IPS DF 6.9 (cell line): Measurements from ENCODE around the gene CELF5.
"Not testable (repeated sequence)": the region's sequence is repeated elsewhere in the genome, so short reads cannot be mapped to it uniquely, and the experiment has no call there.

ENCODE experiments used
- DNase-seq: peaks from one replicate; pipeline ENCODE4 v3.0.0-alpha.2; 2013; ENCODE audit warnings: low read depth, low spot score
- H3K27ac ChIP-seq: one replicate; pipeline ENCODE4 v1.5.1; 2013; ENCODE audit warnings: low read length, control low read depth
- H3K27me3 ChIP-seq: 2 replicates; pipeline ENCODE4 v1.6.1; 2013; ENCODE audit warnings: mild to moderate bottlenecking, low read length; ENCODE audit not compliant: control insufficient read depth, insufficient read depth
- H3K36me3 ChIP-seq: 2 replicates; pipeline ENCODE4 v1.6.1; 2013; ENCODE audit warnings: low read length; ENCODE audit not compliant: control insufficient read depth, insufficient read depth
- H3K4me1 ChIP-seq: 2 replicates; pipeline ENCODE4 v1.6.1; 2013; ENCODE audit warnings: low read length; ENCODE audit not compliant: control insufficient read depth, insufficient read depth
- H3K4me3 ChIP-seq: 2 replicates; pipeline ENCODE4 v1.5.1; 2013; ENCODE audit warnings: mild to moderate bottlenecking, low read length
- H3K9me3 ChIP-seq: 2 replicates; pipeline ENCODE4 v1.6.1; 2013; ENCODE audit warnings: low read length, inconsistent platforms; ENCODE audit not compliant: control insufficient read depth, insufficient read depth
- WGBS: extraction: QIAGEN DNeasy Blood & Tissue Kit; methylation state at CpG from one replicate; pipeline ENCODE4 v1.1.7; 2013; ENCODE audit warnings: mixed read lengths, missing lambda C conversion rate; ENCODE audit not compliant: insufficient read length, insufficient coverage; 5-methylcytosine and 5-hydroxymethylcytosine counted together

Gene CELF5

GRCh38 chr19:3333662-3334061, 109.2 kb downstream of the CELF5 start:
- WGBS, result no CpG with 5 or more reads among the region's 8 CpGs
- Histone ChIP-seq H3K27me3 (no peaks in the 10 kb centered on the region), H3K4me1 (no peaks in the 10 kb centered on the region), H3K4me3 (no peak overlapping the region), H3K9me3 (no peaks in the 10 kb centered on the region), H3K27ac (no peak overlapping the region), H3K36me3 (no peaks in the 10 kb centered on the region; the same call in 1 of the 2 replicates)
- DNase-seq, result no peak

DNA sequence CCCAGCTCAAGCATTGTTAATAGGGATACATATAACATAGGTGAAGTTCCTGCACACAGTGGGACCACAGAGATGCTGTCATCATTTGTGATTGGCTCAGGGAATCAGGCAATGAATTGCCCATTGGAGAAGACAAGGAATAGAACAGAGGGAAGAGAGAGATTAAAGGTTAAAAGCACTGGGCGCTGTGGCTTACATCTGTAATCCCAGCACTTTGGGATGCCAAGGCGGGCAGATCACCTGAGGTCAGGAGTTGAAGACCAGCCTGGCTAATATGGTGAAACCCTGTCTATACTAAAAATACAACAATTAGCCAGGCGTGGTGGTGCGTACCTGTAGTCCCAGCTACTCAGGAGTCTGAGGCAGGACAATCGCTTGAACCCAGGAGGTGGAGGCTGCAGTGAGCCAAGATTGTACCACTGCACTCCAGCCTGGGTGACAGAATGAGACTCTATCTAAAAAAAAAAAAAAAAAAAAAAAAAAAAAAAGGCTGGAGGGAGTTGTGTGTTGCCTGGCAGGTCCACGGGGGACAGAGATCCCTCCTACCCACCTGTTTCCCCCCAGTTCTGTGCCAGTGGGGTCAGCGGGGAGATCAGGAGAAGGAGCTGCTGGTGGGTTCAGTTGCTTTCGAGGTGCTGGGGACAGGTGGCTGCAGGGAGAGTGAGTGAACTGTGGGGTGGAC, 110.4 kb downstream of the CELF5 start:
- H3K4me3 ChIP-seq, H3K36me3 ChIP-seq, H3K27ac ChIP-seq, DNase-seq, H3K27me3 ChIP-seq, H3K9me3 ChIP-seq, H3K4me1 ChIP-seq: not testable (repeated sequence)
- no CpG with 5 or more reads among the region's 8 CpGs for WGBS

DNA sequence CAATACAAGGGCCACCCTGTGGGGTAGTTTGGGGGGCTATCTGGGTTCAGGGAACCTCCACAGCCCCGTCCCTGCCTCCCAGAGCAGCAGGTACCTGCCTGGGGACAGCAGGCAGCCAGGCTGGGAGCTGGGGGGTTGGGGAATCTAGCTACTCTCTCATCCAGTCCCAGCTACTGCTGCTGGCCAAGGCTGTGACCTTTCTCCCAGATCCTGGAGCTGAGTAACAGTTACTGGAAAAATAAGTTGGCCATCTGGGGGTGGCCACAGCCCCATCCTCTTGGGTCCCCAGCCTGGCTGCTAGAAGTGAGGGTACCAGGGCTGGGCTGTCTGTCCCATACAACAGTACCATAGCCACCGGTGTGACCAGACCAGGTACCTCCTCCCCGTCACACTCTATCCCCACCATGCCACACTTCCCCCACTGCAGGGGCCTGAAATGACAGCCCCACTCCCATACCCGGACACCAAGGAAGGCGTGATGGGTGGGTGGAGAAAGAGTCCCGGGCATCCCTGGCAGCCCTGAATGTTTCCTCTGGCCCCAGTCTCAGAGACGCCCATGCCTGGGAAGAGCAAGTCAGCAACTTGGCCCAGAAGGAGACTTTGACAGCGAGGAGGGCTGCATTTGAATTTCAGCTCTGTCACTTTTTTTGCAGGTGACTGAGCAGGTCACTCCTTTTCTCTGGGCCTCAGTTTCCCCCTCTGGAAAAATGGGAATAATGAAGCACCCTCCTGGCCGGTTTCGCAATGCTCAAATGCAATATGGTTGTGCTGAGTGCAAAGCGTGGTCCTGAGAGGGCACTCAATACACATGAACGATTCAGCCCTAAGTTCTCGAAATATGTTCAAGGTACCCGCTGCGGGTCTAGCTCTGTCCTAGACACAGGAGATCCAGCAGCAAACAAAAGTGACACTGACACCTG, 111.2 kb downstream of the CELF5 start:
- Histone ChIP-seq H3K27me3 (0 out of 2 replicates have a peak, but pooled peaks cover 1% of the 10 kb centered on the region), H3K36me3 (no peaks in the 10 kb centered on the region; the same call in 1 of the 2 replicates), H3K4me1 (no peaks in the 10 kb centered on the region), H3K4me3 (no peak overlapping the region), H3K27ac (no peak overlapping the region), H3K9me3 (no peaks in the 10 kb centered on the region)
- WGBS, result no CpG with 5 or more reads among the region's 15 CpGs
- no peak for DNase-seq

DNA sequence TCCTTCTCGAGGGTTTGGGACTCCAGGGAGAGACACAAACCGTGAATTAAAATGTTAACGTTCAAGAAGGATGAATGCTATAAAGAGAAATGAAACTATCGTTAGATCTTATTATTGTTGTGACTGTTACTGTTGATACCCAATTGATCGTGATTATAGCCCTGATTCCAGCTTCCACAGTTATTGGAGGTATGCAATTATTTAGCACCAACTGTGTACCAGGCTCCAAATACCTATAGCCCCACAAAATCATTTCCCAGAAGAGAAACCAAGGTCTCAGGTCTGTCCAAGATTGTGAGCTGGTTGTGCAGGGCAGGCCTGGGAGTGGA, 111.9 kb downstream of the CELF5 start:
- Histone ChIP-seq H3K9me3 (no peaks in the 10 kb centered on the region), H3K27ac (no peak overlapping the region), H3K4me1 (no peaks in the 10 kb centered on the region), H3K36me3 (no peaks in the 10 kb centered on the region; the same call in 1 of the 2 replicates), H3K27me3 (0 out of 2 replicates have a peak, but pooled peaks cover 1% of the 10 kb centered on the region), H3K4me3 (no peak overlapping the region)
- no peak for DNase-seq
- WGBS, result no CpG with 5 or more reads among the region's 5 CpGs

GRCh38 chr19:3336680-3337523, 112.4 kb downstream of the CELF5 start:
- Histone ChIP-seq H3K4me1 (no peaks in the 10 kb centered on the region), H3K4me3 (no peak overlapping the region), H3K27ac (no peak overlapping the region), H3K36me3 (no peaks in the 10 kb centered on the region; the same call in 1 of the 2 replicates), H3K9me3 (no peaks in the 10 kb centered on the region), H3K27me3 (0 out of 2 replicates have a peak, but pooled peaks cover 1% of the 10 kb centered on the region)
- no peak for DNase-seq
- no CpG with 5 or more reads among the region's 22 CpGs for WGBS

DNA sequence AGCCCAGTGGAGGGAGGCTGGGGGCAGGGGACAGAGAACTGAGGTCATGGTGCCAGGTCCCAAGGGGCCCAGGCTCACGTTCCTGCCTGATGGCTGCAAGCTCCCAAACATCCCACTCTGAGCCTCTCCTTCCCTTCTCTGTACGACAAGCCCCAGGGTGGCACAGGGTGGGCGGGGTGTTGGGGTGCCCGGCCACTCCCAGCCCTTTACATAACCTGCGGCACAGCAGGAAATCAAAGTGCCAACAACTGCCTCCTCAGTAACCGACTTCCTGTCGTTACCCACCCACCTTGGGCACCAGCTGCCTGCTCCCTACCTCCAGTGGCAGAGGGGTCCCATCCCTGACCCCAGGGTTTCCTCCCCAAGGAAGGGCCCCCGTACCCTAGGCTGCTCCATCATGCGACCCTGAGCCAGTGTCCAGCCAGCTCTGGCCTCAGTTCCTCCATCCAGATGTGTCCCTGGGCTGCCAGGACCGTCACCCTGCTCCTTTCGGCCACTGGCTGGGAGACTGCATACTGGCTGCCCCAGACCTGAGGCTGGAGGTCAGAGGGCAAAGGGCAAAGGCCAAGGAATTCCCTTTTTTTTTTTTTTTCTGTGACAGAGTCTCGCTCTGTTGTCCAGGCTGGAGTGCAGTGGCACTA, 114.2 kb downstream of the CELF5 start:
- DNase-seq, result no peak
- 0 out of 2 replicates have a peak, but pooled peaks cover 1% of the 10 kb centered on the region for H3K27me3 ChIP-seq
- H3K36me3 ChIP-seq, result no peaks in the 10 kb centered on the region; the same call in 1 of the 2 replicates
- H3K4me1 ChIP-seq, result no peaks in the 10 kb centered on the region
- no peak overlapping the region for H3K4me3 ChIP-seq
- no peaks in the 10 kb centered on the region for H3K9me3 ChIP-seq
- no peak overlapping the region for H3K27ac ChIP-seq
- no CpG with 5 or more reads among the region's 12 CpGs for WGBS

DNA sequence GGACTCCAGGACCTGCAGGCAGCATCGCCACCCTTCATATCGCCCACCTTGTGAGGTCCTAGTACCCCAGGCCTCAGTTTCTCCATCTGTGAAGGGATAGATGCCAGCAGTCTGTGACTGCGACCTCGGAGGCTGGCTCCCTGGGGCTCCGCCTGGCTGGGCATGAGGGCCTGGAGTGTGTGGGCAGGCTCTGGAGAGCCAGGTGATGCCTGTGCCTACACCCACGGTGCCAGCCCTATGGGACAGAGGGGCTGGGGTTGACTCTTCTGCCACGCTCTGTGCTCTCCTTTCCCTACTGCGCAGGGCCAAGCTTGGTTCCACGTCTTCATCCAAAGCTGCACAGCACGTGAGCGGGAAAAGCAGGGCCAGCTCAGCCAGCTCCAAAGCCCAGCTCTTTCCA, 115.9 kb downstream of the CELF5 start:
- Histone ChIP-seq H3K9me3 (no peaks in the 10 kb centered on the region), H3K4me1 (no peaks in the 10 kb centered on the region), H3K27me3 (0 out of 2 replicates have a peak, but pooled peaks cover 1% of the 10 kb centered on the region), H3K36me3 (no peaks in the 10 kb centered on the region; the same call in 1 of the 2 replicates), H3K27ac (no peak overlapping the region), H3K4me3 (no peak overlapping the region)
- DNase-seq, result no peak
- no CpG with 5 or more reads among the region's 11 CpGs for WGBS

- no peak for DNase-seq
- Histone ChIP-seq H3K27ac (no peak overlapping the region), H3K36me3 (no peaks in the 10 kb centered on the region; the same call in 1 of the 2 replicates), H3K4me1 (no peaks in the 10 kb centered on the region), H3K9me3 (no peaks in the 10 kb centered on the region), H3K4me3 (no peak overlapping the region), H3K27me3 (0 out of 2 replicates have a peak, but pooled peaks cover 1% of the 10 kb centered on the region)
- WGBS, result no CpG with 5 or more reads among the region's 9 CpGs
These were observed 117.8 kb downstream of the CELF5 start for GRCh38 chr19:3342246-3342645.

DNA sequence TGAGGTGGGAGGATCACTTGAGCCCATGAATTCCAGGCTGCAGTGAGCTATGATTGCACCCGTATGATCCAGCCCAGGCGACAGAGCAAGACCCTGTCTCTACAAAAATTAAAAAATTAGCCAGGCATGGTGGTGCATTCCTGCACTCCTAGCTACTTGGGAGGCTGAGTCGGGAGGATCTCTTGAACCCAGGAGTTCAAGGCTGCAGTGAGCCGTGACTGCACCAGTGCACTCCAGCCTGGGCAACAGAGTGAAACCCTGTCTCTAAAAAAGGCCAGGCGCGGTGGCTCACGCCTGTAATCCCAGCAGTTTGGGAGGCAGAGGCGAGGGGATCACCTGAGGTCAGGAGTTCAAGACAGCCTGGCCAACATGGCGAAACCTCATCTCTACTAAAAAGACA, 118.5 kb downstream of the CELF5 start:
- H3K36me3 ChIP-seq, H3K4me1 ChIP-seq, H3K4me3 ChIP-seq, H3K9me3 ChIP-seq, DNase-seq, H3K27ac ChIP-seq, H3K27me3 ChIP-seq: not testable (repeated sequence)
- no CpG with 5 or more reads among the region's 9 CpGs for WGBS
